Nephron (organoid): ENCODE results near the gene FOXL3.

Experiments
- H3K27ac Mint-ChIP-seq, 3 experiments: 2 replicates each; pipeline ENCODE4 v1.8.0; 2020; ENCODE audit warnings: mixed read lengths in 3 of 3, mild to moderate bottlenecking in 2 of 3, moderate library complexity in 1 of 3
- H3K27me3 Mint-ChIP-seq: 2 replicates; pipeline ENCODE4 v1.8.0; 2021; ENCODE audit warnings: low read depth, mild to moderate bottlenecking, moderate library complexity, mixed read lengths
- H3K36me3 Mint-ChIP-seq: 2 replicates; pipeline ENCODE4 v1.8.0; 2020; ENCODE audit warnings: low read depth, mixed read lengths
- H3K4me1 Mint-ChIP-seq: 2 replicates; pipeline ENCODE4 v1.8.0; 2020; ENCODE audit warnings: mixed read lengths
- H3K4me3 Mint-ChIP-seq, 3 experiments: 2 replicates each; pipeline ENCODE4 v1.8.0; 2020; ENCODE audit warnings: mild to moderate bottlenecking in 3 of 3, mixed read lengths in 3 of 3, moderate library complexity in 2 of 3
- H3K9me3 Mint-ChIP-seq: 2 replicates; pipeline ENCODE4 v1.8.0; 2020; ENCODE audit warnings: mixed read lengths
- CTCF ChIP-seq, 3 experiments: fragments of 200-600 bp; sonication (generic); IDR thresholded peaks; one replicate each; pipeline ENCODE4 v1.5.0; 2021; ENCODE audit warnings: antibody characterized with exemption in 3 of 3; ENCODE audit not compliant: unreplicated experiment in 3 of 3

Gene FOXL3

GRCh38 chr7:249989-250388 lies 40.0 kb upstream of the FOXL3 start:
- peak overlapping the region in 1 of 3 experiments; percentile 31 for H3K4me3 Mint-ChIP-seq
- peaks cover 26% of the 10 kb centered on the region for H3K4me1 Mint-ChIP-seq
- no peaks in the 10 kb centered on the region for H3K27me3 Mint-ChIP-seq
- peak overlapping the region in 1 of 3 experiments; percentile 32 for H3K27ac Mint-ChIP-seq
- no peaks in the 10 kb centered on the region for H3K9me3 Mint-ChIP-seq
- H3K36me3 Mint-ChIP-seq, result peaks cover 36% of the 10 kb centered on the region
- TF ChIP-seq CTCF (IDR thresholded peaks at IDR 0.05; ENCODE audit: unreplicated experiment in 3 of 3), result no peak

DNA sequence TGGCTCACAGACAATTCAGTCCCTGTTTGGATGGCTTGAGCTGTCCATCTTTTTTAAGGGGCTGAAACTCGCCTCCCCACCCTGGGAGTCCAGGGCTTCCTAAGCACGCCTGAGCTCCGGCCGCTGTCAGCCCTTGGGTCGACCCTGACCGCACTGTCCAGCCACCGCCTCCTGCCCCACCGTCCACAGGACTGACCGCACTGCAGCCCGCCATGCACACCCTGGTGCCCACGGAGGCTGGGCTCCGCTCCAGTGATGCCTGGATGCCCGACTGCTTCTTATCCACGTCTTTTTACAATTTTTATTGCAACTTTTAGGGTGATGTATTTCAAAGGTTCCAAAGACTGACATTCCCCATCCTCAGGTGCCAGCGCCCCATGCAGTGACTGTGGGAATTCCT lies 39.4 kb upstream of the FOXL3 start:
- H3K27me3 Mint-ChIP-seq, result no peaks in the 10 kb centered on the region
- peaks cover 30% of the 10 kb centered on the region for H3K4me1 Mint-ChIP-seq
- no peak for TF ChIP-seq CTCF (IDR thresholded peaks at IDR 0.05; ENCODE audit: unreplicated experiment in 3 of 3)
- H3K4me3 Mint-ChIP-seq, result no peak overlapping the region
- H3K9me3 Mint-ChIP-seq, result no peaks in the 10 kb centered on the region
- H3K36me3 Mint-ChIP-seq, result peaks cover 42% of the 10 kb centered on the region
- H3K27ac Mint-ChIP-seq, result no peak overlapping the region

DNA sequence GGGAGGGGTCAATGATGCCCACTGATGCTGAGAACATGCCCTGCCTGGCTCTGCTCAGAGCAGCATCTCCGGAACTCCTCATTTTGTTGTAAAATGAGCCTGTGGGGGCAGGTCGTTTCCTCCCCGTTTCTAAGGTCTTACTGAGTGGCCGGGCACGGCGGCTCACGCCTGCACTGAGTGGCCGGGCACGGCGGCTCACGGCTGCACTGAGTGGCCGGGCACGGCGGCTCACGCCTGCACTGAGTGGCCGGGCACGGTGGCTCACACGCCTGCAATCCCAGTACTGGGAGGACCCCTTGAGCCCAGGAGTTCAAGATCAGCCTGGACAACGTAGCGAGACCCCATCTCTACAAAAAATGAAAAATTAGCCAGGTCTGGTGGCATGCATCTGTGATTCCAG lies 39.0 kb upstream of the FOXL3 start:
- no peaks in the 10 kb centered on the region for H3K27me3 Mint-ChIP-seq
- H3K4me1 Mint-ChIP-seq, result peaks cover 30% of the 10 kb centered on the region
- H3K27ac Mint-ChIP-seq, result no peak overlapping the region
- TF ChIP-seq CTCF (IDR thresholded peaks at IDR 0.05; ENCODE audit: unreplicated experiment in 3 of 3), result no peak
- no peak overlapping the region for H3K4me3 Mint-ChIP-seq
- peaks cover 44% of the 10 kb centered on the region for H3K36me3 Mint-ChIP-seq
- no peaks in the 10 kb centered on the region for H3K9me3 Mint-ChIP-seq

- no peaks in the 10 kb centered on the region for H3K27me3 Mint-ChIP-seq
- peaks cover 47% of the 10 kb centered on the region for H3K36me3 Mint-ChIP-seq
- H3K4me3 Mint-ChIP-seq, result no peak overlapping the region
- no peaks in the 10 kb centered on the region for H3K9me3 Mint-ChIP-seq
- H3K27ac Mint-ChIP-seq, result no peak overlapping the region
- peaks cover 27% of the 10 kb centered on the region for H3K4me1 Mint-ChIP-seq
- no peak for TF ChIP-seq CTCF (IDR thresholded peaks at IDR 0.05; ENCODE audit: unreplicated experiment in 3 of 3)
Measured at GRCh38 chr7:251446-252175, 38.4 kb upstream of the FOXL3 start.

DNA sequence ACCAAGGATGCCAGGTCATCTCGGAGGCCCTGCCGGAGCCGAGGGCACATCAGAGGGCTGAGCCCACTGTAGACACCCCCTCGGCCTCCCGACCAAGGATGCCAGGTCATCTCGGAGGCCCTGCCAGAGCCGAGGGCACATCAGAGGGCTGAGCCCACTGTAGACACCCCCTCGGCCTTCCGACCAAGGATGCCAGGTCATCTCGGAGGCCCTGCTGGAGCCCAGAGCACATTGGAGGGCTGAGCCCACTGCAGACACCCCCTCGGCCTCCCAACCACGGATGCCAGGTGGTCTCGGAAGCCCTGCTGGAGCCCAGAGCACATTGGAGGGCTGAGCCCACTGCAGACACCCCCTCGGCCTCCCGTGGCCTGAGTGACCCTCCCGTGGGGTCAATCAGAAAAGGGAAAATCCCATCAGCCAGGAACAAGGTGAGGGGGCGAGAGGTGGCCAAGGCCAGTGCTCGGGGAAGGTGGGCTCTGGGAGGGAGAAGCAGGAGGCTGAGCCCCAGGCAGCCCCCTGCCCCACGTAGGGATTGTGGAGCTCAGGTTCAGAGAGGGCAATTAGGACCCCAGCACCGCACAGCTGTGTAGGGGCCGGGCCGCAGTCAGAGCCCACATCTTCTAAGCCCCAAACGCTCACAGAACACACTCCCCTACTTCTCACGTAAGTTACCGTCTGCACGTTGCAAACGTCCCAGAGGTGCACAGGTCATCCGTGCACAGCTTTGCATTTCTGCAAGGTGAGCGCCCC lies 37.6 kb upstream of the FOXL3 start:
- H3K4me3 Mint-ChIP-seq, result peak overlapping the region in 1 of 3 experiments; percentile 19
- H3K4me1 Mint-ChIP-seq, result peaks cover 25% of the 10 kb centered on the region
- no peak for TF ChIP-seq CTCF (IDR thresholded peaks at IDR 0.05; ENCODE audit: unreplicated experiment in 3 of 3)
- no peak overlapping the region for H3K27ac Mint-ChIP-seq
- H3K9me3 Mint-ChIP-seq, result no peaks in the 10 kb centered on the region
- H3K27me3 Mint-ChIP-seq, result no peaks in the 10 kb centered on the region
- peaks cover 51% of the 10 kb centered on the region for H3K36me3 Mint-ChIP-seq
